ENCODE measurements around the gene CREB5. TPM values are rescaled to one million over a fixed set of nuclear protein-coding genes. Genes with fewer than 3 reads are reported as not detected.

Gene CREB5
- total and polyA plus RNA-seq, 7 donors, result 0.80 to 42.1 (median 4.6) TPM

DNA sequence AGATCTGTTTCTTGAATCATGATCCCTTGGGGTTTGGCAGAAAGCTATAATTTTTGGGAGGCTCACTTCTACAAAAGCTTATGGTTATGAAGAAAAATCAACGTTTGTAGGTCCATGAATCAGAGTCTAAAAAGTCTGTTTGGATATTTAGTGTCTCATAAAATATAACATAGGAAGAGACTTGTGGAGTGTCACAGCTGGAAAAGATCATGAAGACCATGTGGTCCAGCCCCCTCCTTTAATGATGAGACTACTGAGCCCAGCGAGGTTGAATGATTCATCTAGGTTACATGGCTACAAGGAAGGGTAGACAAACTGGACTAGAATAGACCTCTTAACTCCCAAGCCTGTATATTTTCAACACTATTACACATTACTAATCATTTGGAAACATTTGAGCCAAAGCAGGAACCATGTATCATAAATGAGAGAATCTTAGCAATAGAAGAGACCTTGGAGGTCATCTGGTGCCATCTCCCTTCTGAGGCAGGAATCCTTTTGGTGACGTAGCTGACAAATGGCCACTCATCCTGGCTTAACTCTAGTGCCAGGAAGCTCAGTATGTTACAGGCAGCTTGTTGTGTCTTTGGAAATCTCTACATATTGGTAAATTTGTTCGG is 152.5 kb downstream of the CREB5 start:
- TF ChIP-seq CTCF (IDR thresholded peaks at IDR 0.05), result no peak
- no peak for TF ChIP-seq POLR2AphosphoS5 (IDR thresholded peaks at IDR 0.05)
- TF ChIP-seq EP300 (IDR thresholded peaks at IDR 0.05), result no peak
- no peak for TF ChIP-seq POLR2A (IDR thresholded peaks at IDR 0.05)
- DNase-seq, result no peak
- Histone ChIP-seq H3K4me1 (no peaks in the 10 kb centered on the region), H3K27ac (no peak overlapping the region), H3K9me3 (no peaks in the 10 kb centered on the region), H3K4me3 (no peak overlapping the region), H3K36me3 (no peaks in the 10 kb centered on the region), H3K27me3 (no peaks in the 10 kb centered on the region)
- intact Hi-C loops (cut with DNase I), result no loop called here
- WGBS, 2 donors, result 71 to 83% methylated on average over 4 of the region's 4 CpGs

GRCh38 chr7:28565980-28566379 is 153.7 kb downstream of the CREB5 start:
- no peak for DNase-seq
- intact Hi-C loops (cut with DNase I), result no loop called here
- Histone ChIP-seq H3K36me3 (no peaks in the 10 kb centered on the region), H3K9me3 (no peaks in the 10 kb centered on the region), H3K27ac (no peak overlapping the region), H3K27me3 (no peaks in the 10 kb centered on the region), H3K4me3 (no peak overlapping the region), H3K4me1 (no peaks in the 10 kb centered on the region)
- 37 to 61% methylated on average over 1 of the region's 1 CpG for WGBS, 2 donors
- no peak for TF ChIP-seq POLR2A (IDR thresholded peaks at IDR 0.05)
- no peak for TF ChIP-seq EP300 (IDR thresholded peaks at IDR 0.05)
- TF ChIP-seq CTCF (IDR thresholded peaks at IDR 0.05), result no peak
- no peak for TF ChIP-seq POLR2AphosphoS5 (IDR thresholded peaks at IDR 0.05)

GRCh38 chr7:28570113-28570969 is 158.0 kb downstream of the CREB5 start:
- WGBS, 2 donors, result 82 to 93% methylated on average over 13 of the region's 13 CpGs
- Histone ChIP-seq H3K9me3 (no peaks in the 10 kb centered on the region), H3K27me3 (no peaks in the 10 kb centered on the region), H3K4me3 (no peak overlapping the region), H3K27ac (no peak overlapping the region), H3K4me1 (peaks cover 0 to 3% (median 0%) of the 10 kb centered on the region in 4 donors), H3K36me3 (no peaks in the 10 kb centered on the region)
- intact Hi-C loops (cut with DNase I), result no loop called here
- no peak for TF ChIP-seq CTCF (IDR thresholded peaks at IDR 0.05)
- no peak for TF ChIP-seq POLR2AphosphoS5 (IDR thresholded peaks at IDR 0.05)
- TF ChIP-seq EP300 (IDR thresholded peaks at IDR 0.05), result no peak
- no peak for TF ChIP-seq POLR2A (IDR thresholded peaks at IDR 0.05)
- no peak for DNase-seq

DNA sequence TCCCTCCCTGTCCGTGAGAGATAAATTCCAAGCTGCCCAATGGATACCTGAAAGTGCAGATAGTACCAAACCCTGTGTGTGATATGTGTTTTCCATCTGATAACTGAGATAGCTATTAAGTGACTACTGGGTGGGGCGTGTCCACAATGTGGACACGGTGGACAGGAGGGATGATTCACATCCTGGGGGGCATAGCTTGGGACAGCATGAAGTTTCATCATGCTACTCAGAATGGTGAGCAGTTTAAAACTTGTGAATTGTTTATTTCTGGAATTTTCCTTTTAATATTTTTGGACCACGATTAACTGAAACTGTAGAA is 158.6 kb downstream of the CREB5 start:
- no peaks in the 10 kb centered on the region for H3K27me3 ChIP-seq
- no peaks in the 10 kb centered on the region for H3K9me3 ChIP-seq
- intact Hi-C loops (cut with DNase I), result no loop called here
- TF ChIP-seq POLR2AphosphoS5 (IDR thresholded peaks at IDR 0.05) (no peak), CTCF (IDR thresholded peaks at IDR 0.05) (no peak), EP300 (IDR thresholded peaks at IDR 0.05) (no peak), POLR2A (IDR thresholded peaks at IDR 0.05) (no peak)
- peaks cover 0 to 3% (median 0%) of the 10 kb centered on the region in 4 donors for H3K4me1 ChIP-seq
- H3K4me3 ChIP-seq, result no peak overlapping the region
- no peaks in the 10 kb centered on the region for H3K36me3 ChIP-seq
- no peak overlapping the region for H3K27ac ChIP-seq
- DNase-seq, result no peak
- 69 to 81% methylated on average over 4 of the region's 4 CpGs for WGBS, 2 donors
